LNCAP (cell line): ENCODE data around the gene GABRG3.

ENCODE experiments used
- CTCF ChIP-seq: fragments of 450-650 bp; IDR thresholded peaks from 2 replicates; pipeline ENCODE4 v1.5.1; 2017; ENCODE audit warnings: mild to moderate bottlenecking

Gene GABRG3

GRCh38 chr15:27399241-27399640 lies 428.3 kb downstream of the GABRG3 start:
- TF ChIP-seq CTCF = no peak

GRCh38 chr15:27401471-27401870 lies 430.5 kb downstream of the GABRG3 start:
- no peak for TF ChIP-seq CTCF

GRCh38 chr15:27408428-27408827 lies 437.4 kb downstream of the GABRG3 start:
- TF ChIP-seq CTCF = no peak

- no peak for TF ChIP-seq CTCF
Measured at GRCh38 chr15:27410996-27411605, 440.1 kb downstream of the GABRG3 start.

DNA sequence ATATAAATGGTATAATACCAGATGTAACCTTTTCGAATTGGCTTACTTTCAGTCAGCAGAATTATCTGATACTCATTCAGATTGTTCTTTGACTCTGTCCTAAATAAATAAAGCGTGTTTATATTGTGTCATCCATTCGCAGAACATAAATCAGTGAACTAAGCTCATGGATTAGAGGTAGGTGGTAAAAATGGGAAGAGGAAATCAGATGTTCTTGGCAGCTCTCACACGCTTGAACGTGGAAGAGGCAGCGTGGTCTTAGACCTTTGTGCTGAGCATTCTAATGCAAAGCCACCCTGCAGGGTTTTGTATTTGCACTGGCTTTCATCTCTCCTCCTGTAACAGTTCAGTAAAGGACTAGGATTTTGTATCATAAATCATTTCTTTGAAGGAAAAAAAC lies 441.4 kb downstream of the GABRG3 start:
- no peak for TF ChIP-seq CTCF

DNA sequence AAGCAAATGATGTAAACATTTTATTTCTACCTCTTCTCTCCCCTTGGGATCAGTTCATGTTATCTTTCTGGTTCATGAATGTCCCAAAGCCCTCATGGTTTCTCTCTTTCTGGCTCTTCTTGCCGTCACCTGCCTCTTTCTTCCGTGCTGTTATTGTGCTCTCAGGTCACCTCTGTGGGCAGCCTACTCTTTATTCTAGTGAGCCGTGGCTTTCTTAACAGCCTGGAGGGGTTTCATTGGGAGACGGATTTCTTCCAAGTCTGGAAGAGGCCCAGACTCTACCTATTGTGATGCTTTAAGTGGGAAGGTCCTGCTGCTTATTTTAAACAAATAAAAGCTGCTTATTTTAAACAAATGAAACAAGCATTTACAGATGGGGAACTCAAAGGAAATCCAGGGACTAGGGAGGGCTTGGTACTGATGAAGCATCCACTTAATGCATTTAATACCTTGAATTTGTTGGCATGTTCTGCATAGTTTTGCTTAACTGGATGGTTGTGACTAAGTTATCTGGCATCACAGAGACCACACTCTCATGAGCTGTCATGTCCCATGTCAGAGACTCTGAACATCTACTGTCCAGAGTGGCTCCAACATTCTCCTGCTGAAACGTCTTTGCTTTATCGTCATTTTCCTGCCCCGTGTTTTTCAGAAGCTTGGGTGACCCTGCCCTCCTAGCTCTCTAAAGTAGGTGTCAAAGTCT lies 443.3 kb downstream of the GABRG3 start:
- no peak for TF ChIP-seq CTCF

DNA sequence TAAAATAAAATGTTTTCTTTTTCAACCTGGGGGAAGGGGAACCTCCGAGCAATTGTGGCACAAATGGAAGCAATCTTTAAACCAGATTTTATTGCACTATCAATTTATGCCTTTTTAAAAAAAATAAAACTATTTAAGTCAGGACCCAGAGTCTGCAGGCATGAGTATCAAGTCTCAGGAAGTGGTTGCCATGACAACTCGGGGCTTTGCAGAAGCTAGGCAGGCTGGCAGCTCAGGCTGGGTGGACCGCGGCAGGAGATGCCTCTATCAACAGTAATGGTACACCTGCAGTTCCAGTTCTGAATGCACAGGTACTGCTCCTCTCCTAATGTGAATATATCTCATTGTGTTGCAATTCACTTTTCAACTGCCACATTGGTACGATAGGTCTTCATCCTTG lies 447.7 kb downstream of the GABRG3 start:
- TF ChIP-seq CTCF = no peak
